ENCODE measurements around the gene LIME1. TPM values are rescaled to one million over a fixed set of nuclear protein-coding genes. Genes with fewer than 3 reads are reported as not detected.

LIME1 gene
- total RNA-seq, 1 experiment from 2014 or later, result 25.8 TPM

DNA sequence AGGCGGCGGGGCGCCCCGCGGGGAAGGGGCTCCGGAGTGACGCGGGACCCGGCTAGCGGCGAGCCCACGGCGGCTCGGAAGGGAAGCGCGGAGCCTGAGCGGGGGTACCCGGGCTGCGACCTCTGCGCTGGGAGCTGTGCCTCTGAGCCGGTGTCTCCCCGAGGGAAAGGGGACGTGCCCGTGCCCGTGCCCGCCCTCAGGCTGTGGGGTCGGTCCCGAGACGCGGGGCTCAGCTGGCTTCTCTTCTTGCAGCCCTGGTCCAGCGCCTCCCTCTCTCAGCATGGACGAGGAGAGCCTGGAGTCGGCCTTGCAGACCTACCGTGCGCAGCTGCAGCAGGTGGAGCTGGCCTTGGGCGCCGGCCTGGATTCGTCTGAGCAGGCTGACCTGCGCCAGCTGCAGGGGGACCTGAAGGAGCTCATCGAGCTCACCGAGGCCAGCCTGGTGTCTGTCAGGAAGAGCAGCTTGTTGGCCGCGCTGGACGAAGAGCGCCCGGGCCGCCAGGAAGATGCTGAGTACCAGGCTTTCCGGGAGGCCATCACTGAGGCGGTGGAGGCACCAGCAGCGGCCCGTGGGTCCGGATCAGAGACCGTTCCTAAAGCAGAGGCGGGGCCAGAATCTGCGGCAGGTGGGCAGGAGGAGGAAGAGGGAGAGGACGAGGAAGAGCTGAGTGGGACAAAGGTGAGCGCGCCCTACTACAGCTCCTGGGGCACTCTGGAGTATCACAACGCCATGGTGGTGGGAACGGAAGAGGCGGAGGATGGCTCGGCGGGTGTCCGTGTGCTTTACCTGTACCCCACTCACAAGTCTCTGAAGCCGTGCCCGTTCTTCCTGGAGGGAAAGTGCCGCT, 27.9 kb upstream of the LIME1 start:
- Mint-ChIP-seq H3K4me1 (ENCODE audit: low read depth, unreplicated experiment) (peaks cover 42% of the 10 kb centered on the region), H3K4me3 (ENCODE audit: low read depth, unreplicated experiment) (peak overlapping the region; percentile 97), H3K27ac (ENCODE audit: unreplicated experiment) (peak overlapping the region; percentile 53), H3K36me3 (ENCODE audit: insufficient read depth, unreplicated experiment) (peaks cover 91% of the 10 kb centered on the region), H3K9me3 (ENCODE audit: low read depth, unreplicated experiment) (peaks cover 7% of the 10 kb centered on the region), H3K27me3 (ENCODE audit: unreplicated experiment) (no peaks in the 10 kb centered on the region)
- intact Hi-C loops (cut with micrococcal nuclease; ENCODE audit: unreplicated experiment), result no loop called here
- CTCF ChIA-PET, result interaction anchor here (0.6 to 3.1 kb wide), 14 partner anchors 10 to 412 kb away, joined by 3 to 18 read pairs (median 6); partner anchors contain the start of genes PRPF6, PTK6 and RTEL1
- BruUV-seq (replicated peaks), result no TSS peak
- DNase-seq, result peak; percentile 44
- TF ChIP-seq, protein P1, sequence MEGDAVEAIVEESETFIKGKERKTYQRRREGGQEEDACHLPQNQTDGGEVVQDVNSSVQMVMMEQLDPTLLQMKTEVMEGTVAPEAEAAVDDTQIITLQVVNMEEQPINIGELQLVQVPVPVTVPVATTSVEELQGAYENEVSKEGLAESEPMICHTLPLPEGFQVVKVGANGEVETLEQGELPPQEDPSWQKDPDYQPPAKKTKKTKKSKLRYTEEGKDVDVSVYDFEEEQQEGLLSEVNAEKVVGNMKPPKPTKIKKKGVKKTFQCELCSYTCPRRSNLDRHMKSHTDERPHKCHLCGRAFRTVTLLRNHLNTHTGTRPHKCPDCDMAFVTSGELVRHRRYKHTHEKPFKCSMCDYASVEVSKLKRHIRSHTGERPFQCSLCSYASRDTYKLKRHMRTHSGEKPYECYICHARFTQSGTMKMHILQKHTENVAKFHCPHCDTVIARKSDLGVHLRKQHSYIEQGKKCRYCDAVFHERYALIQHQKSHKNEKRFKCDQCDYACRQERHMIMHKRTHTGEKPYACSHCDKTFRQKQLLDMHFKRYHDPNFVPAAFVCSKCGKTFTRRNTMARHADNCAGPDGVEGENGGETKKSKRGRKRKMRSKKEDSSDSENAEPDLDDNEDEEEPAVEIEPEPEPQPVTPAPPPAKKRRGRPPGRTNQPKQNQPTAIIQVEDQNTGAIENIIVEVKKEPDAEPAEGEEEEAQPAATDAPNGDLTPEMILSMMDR (IDR thresholded peaks at IDR 0.05; ENCODE audit: unreplicated experiment), result no peak

DNA sequence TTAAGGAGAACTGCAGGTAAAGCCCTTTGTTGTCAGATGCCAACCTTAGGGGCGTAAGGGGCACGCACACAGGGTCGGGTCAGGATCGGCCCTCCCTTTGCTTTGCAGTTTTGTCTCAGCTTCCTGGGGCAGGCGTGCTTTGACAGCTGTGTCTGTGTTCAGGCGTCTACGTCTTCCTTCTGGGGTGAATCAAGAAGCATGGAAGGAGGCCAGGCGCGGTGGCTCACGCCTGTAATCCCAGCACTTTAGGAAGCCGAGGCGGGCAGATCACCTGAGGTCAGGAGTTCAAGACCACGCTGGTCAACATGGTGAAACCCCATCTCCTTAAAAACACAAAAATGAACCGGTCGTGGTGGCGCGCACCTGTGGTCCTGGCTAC, 27.3 kb upstream of the LIME1 start:
- H3K27me3 Mint-ChIP-seq (ENCODE audit: unreplicated experiment), result no peaks in the 10 kb centered on the region
- peak overlapping the region; percentile 53 for H3K27ac Mint-ChIP-seq (ENCODE audit: unreplicated experiment)
- peaks cover 7% of the 10 kb centered on the region for H3K9me3 Mint-ChIP-seq (ENCODE audit: low read depth, unreplicated experiment)
- TF ChIP-seq, protein P1 (IDR thresholded peaks at IDR 0.05; ENCODE audit: unreplicated experiment), result no peak
- CTCF ChIA-PET, result no interaction called here
- intact Hi-C loops (cut with micrococcal nuclease; ENCODE audit: unreplicated experiment), result no loop called here
- H3K4me1 Mint-ChIP-seq (ENCODE audit: low read depth, unreplicated experiment), result peaks cover 42% of the 10 kb centered on the region
- H3K36me3 Mint-ChIP-seq (ENCODE audit: insufficient read depth, unreplicated experiment), result peaks cover 94% of the 10 kb centered on the region
- DNase-seq, result no peak
- BruUV-seq (replicated peaks), result no TSS peak
- peak overlapping the region; percentile 97 for H3K4me3 Mint-ChIP-seq (ENCODE audit: low read depth, unreplicated experiment)

GRCh38 chr20:63711085-63711645, 25.3 kb upstream of the LIME1 start:
- DNase-seq, result no peak
- H3K27me3 Mint-ChIP-seq (ENCODE audit: unreplicated experiment), result no peaks in the 10 kb centered on the region
- no TSS peak for BruUV-seq (replicated peaks)
- intact Hi-C loops (cut with micrococcal nuclease; ENCODE audit: unreplicated experiment), result loop anchor here (10.0 kb wide), 1 partner anchor 154 kb away; the partner anchor contains the start of genes ABHD16B and TPD52L2
- CTCF ChIA-PET, result interaction anchor here (0.9 kb wide), 1 partner anchor 30 kb away, joined by 3 read pairs; no protein-coding TSS in a partner anchor
- TF ChIP-seq, protein P1 (IDR thresholded peaks at IDR 0.05; ENCODE audit: unreplicated experiment), result no peak
- peaks cover 29% of the 10 kb centered on the region for H3K4me1 Mint-ChIP-seq (ENCODE audit: low read depth, unreplicated experiment)
- H3K9me3 Mint-ChIP-seq (ENCODE audit: low read depth, unreplicated experiment), result peaks cover 9% of the 10 kb centered on the region
- no peak overlapping the region for H3K27ac Mint-ChIP-seq (ENCODE audit: unreplicated experiment)
- peaks cover 97% of the 10 kb centered on the region for H3K36me3 Mint-ChIP-seq (ENCODE audit: insufficient read depth, unreplicated experiment)
- no peak overlapping the region for H3K4me3 Mint-ChIP-seq (ENCODE audit: low read depth, unreplicated experiment)

GRCh38 chr20:63712191-63712590, 24.3 kb upstream of the LIME1 start:
- Mint-ChIP-seq H3K36me3 (ENCODE audit: insufficient read depth, unreplicated experiment) (peaks cover 97% of the 10 kb centered on the region), H3K4me1 (ENCODE audit: low read depth, unreplicated experiment) (peaks cover 19% of the 10 kb centered on the region), H3K4me3 (ENCODE audit: low read depth, unreplicated experiment) (no peak overlapping the region), H3K27me3 (ENCODE audit: unreplicated experiment) (no peaks in the 10 kb centered on the region), H3K27ac (ENCODE audit: unreplicated experiment) (no peak overlapping the region), H3K9me3 (ENCODE audit: low read depth, unreplicated experiment) (peaks cover 9% of the 10 kb centered on the region)
- CTCF ChIA-PET, result interaction anchor here (0.9 kb wide), 1 partner anchor 29 kb away, joined by 3 read pairs; no protein-coding TSS in a partner anchor
- intact Hi-C loops (cut with micrococcal nuclease; ENCODE audit: unreplicated experiment), result loop anchor here (10.0 kb wide), 1 partner anchor 153 kb away; the partner anchor contains the start of genes ABHD16B and TPD52L2
- no peak for DNase-seq
- TF ChIP-seq, protein P1 (IDR thresholded peaks at IDR 0.05; ENCODE audit: unreplicated experiment), result no peak
- BruUV-seq (replicated peaks), result no TSS peak

Measured in Calu3 (cell line).